NCI-H526 (cell line): Measurements from ENCODE around the gene ZBTB22.
"Not testable (repeated sequence)": the region's sequence is repeated elsewhere in the genome, so short reads cannot be mapped to it uniquely, and the experiment has no call there.

Source experiments
- DNase-seq, 2 experiments: peaks; one replicate each; lab custom pipeline; 2025; lab: John Stamatoyannopoulos, UW

Gene ZBTB22

DNA sequence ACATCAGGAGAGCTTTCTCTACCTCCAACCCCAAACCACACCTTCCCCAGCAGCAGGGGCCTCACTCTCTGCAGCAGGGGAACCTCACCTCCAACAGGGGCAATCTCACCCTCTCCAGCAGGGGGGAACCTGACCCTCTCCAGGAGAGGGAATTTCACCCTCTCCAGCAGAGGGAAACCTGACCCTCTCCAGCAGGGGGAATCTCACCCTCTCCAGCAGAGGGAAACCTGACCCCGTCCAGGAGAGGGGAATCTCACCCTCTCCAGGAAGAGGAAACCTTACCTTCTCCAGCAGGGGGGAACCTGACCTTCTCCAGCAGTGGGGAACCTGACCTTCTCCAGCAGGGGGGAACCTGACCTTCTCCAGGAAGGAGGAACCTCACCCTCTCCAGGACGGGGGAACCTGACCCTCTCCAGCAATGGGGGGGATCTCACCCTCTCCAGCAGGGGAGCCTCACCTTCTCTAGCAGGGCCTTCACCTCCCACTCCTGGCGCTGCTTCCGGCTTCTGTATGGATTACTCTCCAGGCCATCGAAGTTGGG, 37.5 kb downstream of the ZBTB22 start:
- peak; percentile 84 to 88 for DNase-seq

DNA sequence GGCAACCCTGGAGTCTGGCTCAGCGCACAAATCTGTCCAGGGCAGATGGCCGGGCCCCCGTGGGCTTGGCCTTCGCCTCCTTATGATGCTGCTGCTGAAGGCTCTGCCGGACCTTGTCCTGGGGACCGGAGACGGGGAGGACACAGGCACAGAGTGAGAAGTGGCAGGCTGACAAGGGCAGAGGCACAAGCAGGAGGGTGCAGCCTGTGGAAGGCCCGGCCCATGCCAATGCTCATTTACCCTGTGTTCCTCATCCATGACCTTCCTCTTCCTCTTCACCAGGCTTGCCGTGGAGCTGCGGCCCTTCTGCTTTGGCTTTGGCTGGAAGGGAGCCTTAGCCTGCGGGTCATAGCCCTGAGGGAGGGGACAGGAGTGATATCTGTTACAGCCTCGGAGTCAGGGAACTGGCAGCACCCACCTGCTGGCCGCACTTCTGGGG, 38.3 kb downstream of the ZBTB22 start:
- no peak for DNase-seq

DNA sequence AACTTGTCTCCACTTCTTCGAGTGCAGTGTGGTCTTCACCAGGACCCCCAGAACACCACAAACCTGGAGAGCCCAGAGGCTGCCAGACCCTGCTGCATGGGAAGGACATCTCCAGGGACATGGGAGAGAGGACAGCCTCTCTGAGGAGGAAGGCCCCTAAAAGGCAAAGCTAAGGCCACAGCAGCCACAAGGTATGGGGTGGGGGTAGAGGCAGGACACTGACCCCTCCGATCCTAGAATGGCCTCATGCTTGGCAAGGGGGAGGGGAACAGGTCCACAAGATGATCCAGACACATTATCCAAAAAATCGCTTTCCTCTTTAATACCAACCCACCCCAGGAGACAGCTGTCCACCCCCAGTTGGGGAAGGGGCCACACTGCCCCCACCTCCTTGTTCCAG, 38.7 kb downstream of the ZBTB22 start:
- DNase-seq: no peak

DNA sequence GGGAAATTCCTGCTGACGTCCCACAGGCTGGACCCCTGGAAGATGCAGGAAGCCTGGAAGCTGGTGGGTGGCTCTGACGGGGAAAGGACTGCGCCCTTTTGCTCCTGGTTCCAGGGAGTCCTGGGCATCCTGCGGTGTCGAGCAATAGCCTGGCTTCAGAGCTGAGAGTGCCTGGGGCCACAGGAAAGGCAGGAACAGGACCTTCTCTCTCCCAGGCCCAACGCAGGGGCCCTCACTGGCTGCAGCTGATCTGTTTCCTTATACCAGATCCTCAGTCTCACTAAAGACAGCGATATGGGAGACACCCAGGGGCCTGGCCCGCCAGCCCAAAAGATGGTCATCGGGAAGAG, 39.2 kb downstream of the ZBTB22 start:
- peak; percentile 32 to 33 for DNase-seq

DNA sequence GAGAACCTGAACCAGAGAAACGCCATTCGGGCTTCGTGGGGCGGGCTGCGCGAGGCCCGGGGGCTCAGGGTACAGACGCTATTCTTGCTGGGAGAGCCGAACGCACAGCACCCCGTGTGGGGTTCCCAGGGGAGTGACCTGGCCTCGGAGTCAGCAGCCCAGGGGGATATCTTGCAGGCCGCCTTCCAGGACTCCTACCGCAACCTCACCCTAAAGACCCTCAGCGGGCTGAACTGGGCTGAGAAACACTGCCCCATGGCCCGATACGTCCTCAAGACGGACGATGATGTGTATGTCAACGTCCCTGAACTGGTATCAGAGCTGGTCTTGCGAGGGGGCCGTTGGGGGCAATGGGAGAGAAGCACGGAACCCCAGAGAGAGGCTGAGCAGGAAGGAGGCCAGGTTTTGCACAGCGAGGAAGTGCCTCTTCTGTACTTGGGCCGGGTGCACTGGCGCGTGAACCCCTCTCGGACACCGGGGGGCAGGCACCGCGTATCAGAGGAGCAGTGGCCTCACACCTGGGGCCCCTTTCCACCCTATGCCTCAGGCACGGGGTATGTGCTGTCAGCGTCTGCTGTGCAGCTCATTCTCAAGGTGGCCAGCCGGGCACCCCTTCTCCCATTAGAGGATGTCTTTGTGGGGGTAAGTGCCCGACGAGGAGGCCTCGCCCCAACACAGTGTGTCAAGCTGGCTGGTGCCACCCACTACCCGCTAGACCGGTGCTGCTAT, 39.7 kb downstream of the ZBTB22 start:
- DNase-seq: peak in 1 of 2 experiments; percentile 35

DNA sequence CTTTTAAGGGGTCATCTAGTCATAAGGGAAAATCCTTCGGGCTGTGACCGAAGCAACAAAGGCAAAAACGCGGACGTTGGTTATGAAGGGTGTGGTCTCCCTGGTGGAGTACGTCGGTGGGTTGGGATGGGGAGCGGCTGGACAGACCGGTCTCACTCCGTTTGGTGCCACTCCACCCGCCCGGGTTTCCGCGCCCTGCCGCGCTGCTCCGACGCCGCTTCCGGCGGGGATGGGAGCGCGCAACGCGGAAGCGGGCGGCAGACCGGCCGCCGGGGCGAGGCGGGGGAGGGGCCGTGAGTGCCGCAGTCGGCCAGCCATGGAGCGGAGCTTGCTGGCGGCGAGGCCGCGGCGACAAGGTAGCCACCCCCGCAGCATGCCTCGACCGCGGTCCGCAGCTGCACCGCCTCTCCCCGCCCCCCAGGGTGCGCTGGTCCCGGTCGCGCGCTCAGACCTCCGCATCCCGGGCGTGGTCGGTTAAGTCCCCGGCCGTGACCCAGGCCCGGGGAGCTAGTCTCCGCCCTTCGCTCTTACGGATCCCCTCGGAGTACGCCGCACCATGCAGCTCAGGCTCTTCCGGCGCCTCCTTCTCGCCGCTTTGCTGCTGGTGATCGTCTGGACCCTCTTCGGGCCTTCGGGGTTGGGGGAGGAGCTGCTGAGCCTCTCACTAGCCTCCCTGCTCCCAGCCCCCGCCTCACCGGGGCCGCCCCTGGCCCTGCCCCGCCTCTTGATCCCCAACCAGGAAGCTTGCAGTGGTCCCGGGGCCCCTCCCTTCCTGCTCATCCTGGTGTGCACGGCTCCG, 40.5 kb downstream of the ZBTB22 start, which contains the start of gene B3GALT4:
TSS of gene B3GALT4 (plus strand) at position 260 of the 799 bp plus-strand sequence. CDS start at position 557, 297 bp downstream.
- peak; percentile 80 to 97 for DNase-seq

DNA sequence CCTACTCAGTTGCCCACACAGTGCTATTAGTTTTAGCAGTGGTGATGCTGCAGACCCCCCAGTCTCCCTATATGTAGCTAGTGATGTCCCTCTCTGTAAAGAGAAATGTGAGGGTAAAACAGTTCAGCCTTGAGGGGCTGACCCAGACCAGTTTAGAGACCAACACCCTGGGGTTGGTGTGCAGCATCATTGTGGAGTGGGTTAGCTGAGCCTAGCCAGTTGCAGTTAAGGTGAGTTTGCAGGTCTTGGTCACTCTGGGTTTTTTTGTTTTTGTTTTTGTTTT, 41.0 kb downstream of the ZBTB22 start:
- no peak for DNase-seq

DNA sequence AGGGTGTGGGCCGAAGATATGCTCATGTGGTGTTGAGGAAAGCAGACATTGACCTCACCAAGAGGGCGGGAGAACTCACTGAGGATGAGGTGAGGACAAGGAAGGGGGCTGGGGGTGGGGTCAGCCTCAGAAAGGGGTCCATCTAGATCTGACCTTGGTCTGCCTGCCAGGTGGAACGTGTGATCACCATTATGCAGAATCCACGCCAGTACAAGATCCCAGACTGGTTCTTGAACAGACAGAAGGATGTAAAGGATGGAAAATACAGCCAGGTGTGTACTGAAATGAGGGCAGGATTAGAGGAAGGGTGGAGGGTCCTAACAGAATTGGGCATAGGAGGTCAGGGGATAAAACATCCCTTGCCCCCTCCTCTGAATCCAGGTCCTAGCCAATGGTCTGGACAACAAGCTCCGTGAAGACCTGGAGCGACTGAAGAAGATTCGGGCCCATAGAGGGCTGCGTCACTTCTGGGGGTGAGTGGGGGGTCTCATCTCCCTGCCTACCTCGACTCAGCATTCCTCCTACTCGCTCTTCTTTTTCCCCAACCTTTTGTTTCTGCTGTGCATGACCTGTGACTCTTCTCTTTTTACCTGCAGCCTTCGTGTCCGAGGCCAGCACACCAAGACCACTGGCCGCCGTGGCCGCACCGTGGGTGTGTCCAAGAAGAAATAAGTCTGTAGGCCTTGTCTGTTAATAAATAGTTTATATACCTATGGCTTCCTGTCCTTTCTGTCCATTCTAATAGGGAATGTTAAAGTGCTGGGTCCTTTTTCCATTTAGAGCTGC, 41.6 kb downstream of the ZBTB22 start:
- DNase-seq: not testable (repeated sequence)

DNA sequence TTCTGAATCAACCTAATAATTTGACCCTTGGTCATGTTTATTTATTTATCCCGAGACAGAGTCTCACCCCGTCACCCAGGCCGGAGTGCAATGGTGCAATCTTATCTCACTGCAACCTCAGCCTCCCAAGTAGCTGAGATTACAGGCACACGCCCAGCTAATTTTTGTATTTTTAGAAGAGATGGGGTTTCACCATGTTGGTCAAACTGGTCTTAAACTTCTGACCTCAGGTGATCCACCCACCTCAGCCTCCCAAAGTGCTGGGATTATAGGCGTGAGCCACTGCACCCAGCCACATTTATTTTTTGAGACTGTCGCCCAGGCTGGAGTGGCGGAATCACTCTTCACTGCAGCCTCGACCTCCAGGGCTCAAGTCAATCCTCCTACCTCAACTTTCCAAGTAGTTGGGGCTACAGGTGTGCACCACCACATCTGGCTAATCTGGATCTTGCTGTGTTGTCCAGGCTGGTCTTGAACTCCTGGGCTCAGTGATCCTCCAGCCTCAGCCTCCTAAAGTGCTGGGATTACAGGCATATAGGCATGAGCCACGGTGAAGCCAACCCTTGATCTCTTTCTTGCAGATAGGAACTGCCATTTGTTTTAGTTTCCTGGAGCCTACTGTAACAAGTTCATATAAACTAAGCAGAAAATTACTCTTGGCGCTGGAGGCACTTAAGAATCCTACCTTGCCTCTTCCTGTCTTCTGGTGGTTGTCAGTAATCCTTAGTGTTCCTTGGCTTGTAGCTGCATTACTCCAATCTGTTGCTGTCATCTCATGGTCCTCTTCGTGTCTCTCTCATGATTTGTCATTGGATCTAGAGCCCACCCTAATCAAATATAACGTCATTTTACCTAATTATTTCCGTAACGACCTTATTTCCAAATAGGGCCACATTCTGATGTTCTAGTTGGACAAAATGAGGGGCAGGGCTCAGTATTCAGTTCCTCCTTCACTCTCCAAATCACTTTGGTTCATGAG, 43.3 kb downstream of the ZBTB22 start:
- no peak for DNase-seq

DNA sequence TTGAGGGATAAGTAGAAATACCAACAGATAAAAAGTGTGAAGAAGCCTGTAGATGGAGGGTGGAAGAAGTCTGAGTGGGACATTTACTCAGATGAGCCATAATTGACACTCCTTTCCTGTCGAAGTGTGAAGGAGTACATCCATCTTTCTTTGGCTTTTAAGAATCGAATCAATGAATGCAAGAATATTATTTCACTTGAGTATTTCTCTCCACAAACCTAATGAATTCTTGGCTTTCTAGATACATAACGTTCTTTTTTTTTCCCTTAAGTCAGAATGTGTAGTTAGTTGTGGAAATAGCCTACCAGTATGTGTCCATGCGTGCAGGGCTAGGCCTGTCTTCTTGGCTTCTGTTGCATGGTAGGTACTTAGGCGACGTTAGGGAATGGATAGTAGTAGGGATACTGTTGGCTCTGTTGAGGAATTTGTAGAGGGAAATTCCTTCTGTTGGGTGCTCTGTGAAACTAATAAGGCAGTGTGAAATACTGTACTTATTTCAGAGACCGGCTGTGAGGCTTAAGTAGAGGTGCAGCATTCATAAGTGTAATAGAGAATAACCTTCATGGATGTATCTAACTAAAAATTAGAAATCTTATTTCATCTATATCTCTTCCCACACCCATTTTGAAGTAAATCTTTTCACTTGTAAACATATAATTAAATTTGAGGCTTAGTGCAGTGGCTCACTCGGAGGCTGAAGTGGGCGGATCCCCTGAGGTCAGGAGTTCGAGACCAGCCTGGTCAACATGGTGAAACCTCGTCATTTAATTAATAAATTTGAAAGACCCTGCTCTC, 44.2 kb downstream of the ZBTB22 start:
- no peak for DNase-seq

DNA sequence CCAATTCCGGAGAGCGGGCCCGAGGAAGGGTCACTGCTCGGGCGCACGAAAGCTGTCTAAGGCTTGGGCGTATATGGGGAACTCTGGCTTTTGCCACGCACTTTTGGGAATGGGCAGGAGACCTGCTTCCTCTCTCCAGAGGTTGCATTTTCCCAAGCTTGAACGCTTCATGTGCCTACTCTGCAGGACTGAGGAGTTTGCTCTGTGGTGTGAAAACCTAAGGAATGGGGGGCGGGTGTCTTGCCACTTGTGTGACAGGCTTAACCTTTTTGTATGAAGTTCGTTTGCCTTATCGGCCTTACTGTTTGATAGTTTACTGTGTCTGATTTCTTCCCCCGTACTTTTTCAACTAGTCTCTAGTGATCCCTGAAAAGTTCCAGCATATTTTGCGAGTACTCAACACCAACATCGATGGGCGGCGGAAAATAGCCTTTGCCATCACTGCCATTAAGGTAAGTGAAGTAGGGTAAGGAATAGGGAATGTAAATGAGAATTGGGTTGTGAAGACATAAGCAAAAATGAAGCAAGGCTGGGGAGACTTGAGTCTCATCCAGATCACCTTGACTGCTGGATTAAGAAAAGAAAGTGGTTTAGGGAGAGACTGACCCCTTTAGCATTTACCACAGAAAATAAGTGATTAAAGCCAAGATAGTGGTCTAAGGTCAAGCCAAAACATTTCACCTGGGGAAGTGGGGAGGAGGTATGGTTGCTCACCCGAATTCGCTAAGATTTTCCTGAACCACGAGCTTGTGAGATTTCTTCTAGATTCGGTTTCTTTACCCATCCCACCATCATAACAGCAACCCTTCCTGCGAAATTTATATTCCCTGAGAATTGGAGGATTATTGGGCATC, 45.0 kb downstream of the ZBTB22 start:
- no peak for DNase-seq

DNA sequence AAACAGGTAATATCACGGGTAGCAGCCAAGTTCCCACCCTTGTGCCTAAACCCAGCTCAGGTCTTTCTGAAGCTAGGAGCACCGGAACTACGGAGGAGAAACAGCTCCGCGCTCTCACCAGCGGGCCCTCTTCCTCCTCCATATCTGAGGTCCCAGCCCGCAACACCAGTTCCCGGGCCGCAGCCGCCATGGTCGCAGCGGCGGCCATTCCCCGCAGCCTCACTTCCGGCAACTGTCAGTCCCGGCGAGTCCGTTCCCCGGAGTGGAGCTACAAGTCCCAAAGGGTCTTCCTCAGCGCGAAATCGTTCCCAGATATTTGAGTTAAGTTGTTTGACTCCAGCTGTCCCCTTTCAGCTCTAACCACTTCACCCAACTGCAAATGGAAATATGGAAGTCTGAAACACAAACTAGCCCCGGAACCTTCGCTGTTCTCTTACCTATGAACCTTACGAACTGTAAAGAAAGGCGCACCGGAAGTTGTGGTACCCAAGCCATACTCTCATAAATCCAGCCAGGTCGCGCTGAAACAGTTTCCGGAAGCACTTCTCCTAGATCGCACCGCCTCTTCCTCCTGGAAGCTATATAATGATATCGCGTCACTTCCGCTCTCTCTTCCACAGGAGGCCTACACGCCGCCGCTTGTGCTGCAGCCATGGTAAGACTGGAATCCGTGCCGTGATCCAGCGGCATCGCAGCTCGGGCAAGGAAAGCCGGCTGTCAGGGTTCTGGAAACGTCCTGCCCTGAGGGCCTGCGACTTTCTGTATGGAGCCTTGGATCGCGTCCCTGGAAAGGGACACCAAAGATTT, 45.9 kb downstream of the ZBTB22 start, which contains the start of the genes RPS18 and VPS52:
TSS of gene RPS18 (plus strand) at position 608 of the 807 bp plus-strand sequence. CDS start at position 653, 45 bp downstream.
TSS of gene VPS52 (minus strand) at position 409 of the 807 bp plus-strand sequence. CDS start at position 208, 201 bp downstream.
- peak; percentile 96 to 98 for DNase-seq

DNA sequence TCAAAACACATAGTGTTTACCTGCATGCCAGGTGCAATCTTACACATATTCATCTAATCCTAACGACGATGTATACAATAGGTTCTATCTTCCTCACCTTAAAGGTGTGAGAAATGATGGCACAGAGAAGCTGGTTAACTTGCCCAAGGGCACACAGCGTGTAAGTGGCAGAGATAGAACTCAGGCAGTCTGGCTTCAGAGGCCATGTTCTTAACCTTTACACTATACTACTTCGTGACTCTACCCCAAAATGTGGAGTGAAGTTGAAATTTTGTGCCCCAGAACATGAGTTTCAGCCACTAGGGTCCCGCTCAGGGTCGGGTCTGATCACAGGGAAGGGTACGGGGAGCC, 46.5 kb downstream of the ZBTB22 start:
- DNase-seq: no peak
